ENCODE measurements around the gene DNAH2. TPM values are rescaled to one million over a fixed set of nuclear protein-coding genes. Genes with fewer than 3 reads are reported as not detected.

Gene DNAH2
- total and polyA plus RNA-seq, 2 of the 4 experiments (the other 2 are of a cell fraction) = under 0.01 to 0.02 TPM

- TF ChIP-seq CTCF (conservative IDR thresholded peaks at IDR 0.05; ENCODE audit: low read depth, low read length) (no peak), SMC3 (IDR thresholded peaks at IDR 0.05; ENCODE audit: low read depth, low read length) (no peak), CEBPB (IDR thresholded peaks at IDR 0.05; ENCODE audit: low read depth, low read length) (no peak), RCOR1 (IDR thresholded peaks at IDR 0.05; ENCODE audit: insufficient replicate concordance, low read length) (no peak), BHLHE40 (IDR thresholded peaks at IDR 0.05; ENCODE audit: low read depth, low read length) (no peak), MAFK (IDR thresholded peaks at IDR 0.05; ENCODE audit: low read depth, low read length) (no peak), FOS (IDR thresholded peaks at IDR 0.05; ENCODE audit: low read depth, low read length) (no peak), MAZ (IDR thresholded peaks at IDR 0.05; ENCODE audit: borderline replicate concordance, low read depth, low read length) (no peak), NFE2L2 (IDR thresholded peaks at IDR 0.05; ENCODE audit: low read depth, low read length) (no peak), CHD1 (IDR thresholded peaks at IDR 0.05; ENCODE audit: low read depth, low read length) (no peak), MXI1 (IDR thresholded peaks at IDR 0.05; ENCODE audit: borderline replicate concordance, low read depth, low read length) (no peak), RFX5 (IDR thresholded peaks at IDR 0.05; ENCODE audit: low read depth, low read length) (no peak), ELK1 (IDR thresholded peaks at IDR 0.05; ENCODE audit: borderline replicate concordance, low read depth, low read length) (no peak), POLR2A (IDR thresholded peaks at IDR 0.05; ENCODE audit: low read depth, low read length) (no peak)
- no peaks in the 10 kb centered on the region for H3K9me3 ChIP-seq (ENCODE audit: control insufficient read depth, insufficient read depth, low read length)
- no peak overlapping the region for H2AFZ ChIP-seq (replicated peaks; ENCODE audit: low read length, poor library complexity)
- H3K79me1 ChIP-seq (ENCODE audit: low read depth in 1 of 2, low read length in 2 of 2) = peaks cover 4 to 52% of the 10 kb centered on the region in 2 experiments
- no peaks in the 10 kb centered on the region for H3K9me1 ChIP-seq (ENCODE audit: insufficient read depth, low read length)
- WGBS, 2 experiments (ENCODE audit: extremely low coverage in 2 of 2, insufficient read length in 1 of 2) = 92% methylated on average over 5 of the region's 34 CpGs; no CpG with 5 or more reads in 1 of the 2 experiments
- intact Hi-C loops (cut with micrococcal nuclease) (no loop called here), dilution Hi-C loops (cut with HindIII; ENCODE audit: low sequenced_read_pairs, unreplicated experiment) (no loop called here), in situ Hi-C loops (cut with MboI; ENCODE audit: low sequenced_read_pairs) (no loop called here)
- no peak overlapping the region for H3K4ac ChIP-seq (ENCODE audit: low read depth, low read length)
- H2AK5ac ChIP-seq (ENCODE audit: low read depth, low read length) = no peak overlapping the region
- no peak overlapping the region for H2BK5ac ChIP-seq (ENCODE audit: low read depth, low read length, poor library complexity, severe bottlenecking)
- peaks cover 57% of the 10 kb centered on the region for H4K20me1 ChIP-seq (ENCODE audit: insufficient read depth, low read length)
- no peak for ATAC-seq (ENCODE audit: low read depth)
- CTCF ChIA-PET = no interaction called here
- H3K9ac ChIP-seq (ENCODE audit: low read depth, low read length) = no peak overlapping the region
- no peak overlapping the region for H4K8ac ChIP-seq (ENCODE audit: low read depth in 2 of 2, low read length in 2 of 2)
- H3K27ac ChIP-seq (ENCODE audit: insufficient read depth, low read length) = no peak overlapping the region
- H4K91ac ChIP-seq (ENCODE audit: insufficient read depth, low read depth, low read length) = no peak overlapping the region
- H3K14ac ChIP-seq (replicated peaks; ENCODE audit: low read depth, low read length) = no peak overlapping the region
- POLR2A ChIA-PET (ENCODE audit: unreplicated experiment) = no interaction called here
- no peak overlapping the region for H3K56ac ChIP-seq (ENCODE audit: extremely low read depth, insufficient read depth, low read length)
- H2AK9ac ChIP-seq (replicated peaks; ENCODE audit: low read depth, low read length, poor library complexity) = no peak overlapping the region
- no peak overlapping the region for H3K4me2 ChIP-seq (ENCODE audit: low read depth, low read length)
- no peak for DNase-seq
- H3K23ac ChIP-seq (ENCODE audit: low read depth, low read length) = no peak overlapping the region
- no peak overlapping the region for H2BK120ac ChIP-seq (ENCODE audit: low read depth, low read length)
- no peak overlapping the region for H2BK15ac ChIP-seq (ENCODE audit: low read depth, low read length)
- H3K18ac ChIP-seq (ENCODE audit: low read depth, low read length) = no peak overlapping the region
- H3K4me3 ChIP-seq (ENCODE audit: insufficient read depth, low read depth, low read length) = no peak overlapping the region
- H3K36me3 ChIP-seq (ENCODE audit: control insufficient read depth, insufficient read depth, low read length) = peaks cover 51% of the 10 kb centered on the region
- no TSS peak for BruUV-seq (replicated peaks)
- no peak overlapping the region for H2BK20ac ChIP-seq (ENCODE audit: low read depth, low read length)
- H4K5ac ChIP-seq (ENCODE audit: low read depth, low read length) = no peak overlapping the region
- H3K27me3 ChIP-seq (ENCODE audit: control insufficient read depth, insufficient read depth, low read length) = no peaks in the 10 kb centered on the region
- H3K4me1 ChIP-seq (ENCODE audit: control insufficient read depth, insufficient read depth, low read length) = peaks cover 9% of the 10 kb centered on the region
Measured at GRCh38 chr17:7846765-7847661, 129.5 kb downstream of the DNAH2 start.
